Frontal cortex (tissue), 4 donors: ENCODE data around the gene HSPA1B. TPM values are rescaled to one million over a fixed set of nuclear protein-coding genes. Genes with fewer than 3 reads are reported as not detected.
A peak's percentile ranks its signal among the peaks of the same experiment; 100 is the strongest.
"Not testable (repeated sequence)": the region's sequence is repeated elsewhere in the genome, so short reads cannot be mapped to it uniquely, and the experiment has no call there.

ENCODE experiments used
- DNase-seq, 2 donors: peaks; one replicate each; pipeline ENCODE4 v3.0.0; 2012; ENCODE audit warnings: low spot score in 2 of 2
- FAIRE-seq: peaks from 2 replicates; lab custom pipeline; 2012; peaks lifted over from hg19 to GRCh38; lab: Jason Lieb, UNC
- total RNA-seq: library from RNA; depleted of rRNA; stranded (reverse); fragments of >200 nt; gene quantifications from one replicate; pipeline ENCODE4 v1.2.3, GENCODE V29; 2014
- donor health status: control.
- donor health status: control.
- donor health status: control.

Gene HSPA1B
- total RNA-seq = 180 TPM

DNA sequence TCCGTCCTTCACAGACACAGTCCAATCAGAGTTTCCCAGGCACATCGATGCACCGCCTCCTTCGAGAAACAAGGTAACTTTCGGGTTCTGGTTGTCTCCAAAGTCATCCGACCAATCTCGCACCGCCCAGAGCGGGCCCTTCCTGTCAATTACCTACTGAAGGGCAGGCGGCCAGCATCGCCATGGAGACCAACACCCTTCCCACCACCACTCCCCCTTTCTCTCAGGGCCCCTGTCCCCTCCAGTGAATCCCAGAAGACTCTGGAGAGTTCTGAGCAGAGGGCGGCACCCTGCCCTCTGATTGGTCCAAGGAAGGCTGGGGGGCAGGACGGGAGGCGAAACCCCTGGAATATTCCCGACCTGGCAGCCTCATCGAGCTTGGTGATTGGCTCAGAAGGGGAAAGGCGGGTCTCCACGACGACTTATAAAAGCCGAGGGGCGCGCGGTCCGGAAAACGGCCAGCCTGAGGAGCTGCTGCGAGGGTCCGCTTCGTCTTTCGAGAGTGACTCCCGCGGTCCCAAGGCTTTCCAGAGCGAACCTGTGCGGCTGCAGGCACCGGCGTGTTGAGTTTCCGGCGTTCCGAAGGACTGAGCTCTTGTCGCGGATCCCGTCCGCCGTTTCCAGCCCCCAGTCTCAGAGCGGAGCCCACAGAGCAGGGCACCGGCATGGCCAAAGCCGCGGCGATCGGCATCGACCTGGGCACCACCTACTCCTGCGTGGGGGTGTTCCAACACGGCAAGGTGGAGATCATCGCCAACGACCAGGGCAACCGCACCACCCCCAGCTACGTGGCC lies at the start of gene HSPA1B:
HSPA1B (plus strand) TSS at position 453 of the 794 bp plus-strand sequence; CDS start at position 666, 213 bp downstream.
- peak; percentile 92 for FAIRE-seq
- DNase-seq = peak; percentile 83 to 92

DNA sequence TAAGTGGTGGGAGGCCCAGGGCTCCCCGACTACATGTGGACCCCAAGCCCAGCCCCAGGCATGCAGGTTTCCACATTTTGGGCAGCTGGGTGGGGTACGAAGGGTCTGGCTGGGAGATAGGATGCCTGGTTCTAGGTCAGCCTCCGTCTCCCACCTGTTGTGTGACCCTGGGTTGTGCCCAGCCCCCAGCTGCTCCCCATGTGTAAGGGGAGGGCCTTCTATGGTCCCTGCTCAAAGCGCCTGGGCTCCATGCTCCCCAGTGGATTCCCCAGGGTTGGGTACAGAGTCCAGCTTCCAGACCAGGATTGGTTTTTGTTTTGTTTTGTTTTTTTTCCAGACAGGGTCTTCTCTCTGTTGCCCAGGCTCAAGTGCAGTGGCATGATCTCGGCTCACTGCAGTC lies 49.3 kb upstream of the HSPA1B start:
- DNase-seq = no peak
- FAIRE-seq = no peak

DNA sequence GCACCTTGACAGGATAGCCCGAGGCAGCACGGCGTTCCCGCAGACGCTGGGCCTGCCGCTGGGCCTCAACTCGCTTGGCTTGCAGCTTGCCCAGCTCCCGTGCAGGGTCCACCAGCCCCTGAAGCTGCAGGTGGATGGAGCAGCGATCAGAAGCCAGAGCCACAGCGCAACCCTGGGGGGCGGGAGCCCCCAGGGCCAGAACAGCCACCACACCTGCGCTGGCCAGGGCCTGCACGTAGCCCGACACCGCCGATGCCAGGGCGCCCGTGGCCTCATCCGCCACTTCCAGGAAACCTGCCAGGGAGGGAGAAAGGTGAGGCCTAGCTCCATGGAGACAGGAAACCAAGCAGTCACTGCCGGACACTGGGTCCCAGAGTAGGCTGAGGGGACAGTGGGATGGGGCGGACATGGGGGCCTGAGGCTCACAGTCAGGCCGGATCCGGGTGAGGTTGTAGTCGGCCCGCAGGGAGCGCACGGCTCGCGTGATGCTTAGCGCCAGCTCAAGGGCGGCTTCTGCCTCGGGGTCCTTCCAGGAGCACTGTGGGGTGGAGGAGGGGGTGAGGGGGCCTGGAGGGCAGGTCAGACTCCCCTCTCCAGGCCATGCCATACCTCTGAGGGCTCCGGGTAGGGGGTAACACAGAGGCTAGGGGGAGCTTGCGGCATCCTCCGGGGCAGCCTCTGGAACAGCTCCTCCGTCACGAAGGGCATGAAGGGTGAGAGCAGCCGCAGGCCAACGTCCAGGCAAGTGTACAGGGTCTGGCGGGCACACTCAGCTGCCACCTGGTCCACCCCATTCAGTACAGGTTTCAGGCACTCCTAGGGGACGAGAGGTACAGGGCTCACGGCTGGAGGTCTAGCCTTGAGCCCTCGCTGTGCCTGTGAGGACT lies 48.3 kb upstream of the HSPA1B start:
- FAIRE-seq = no peak
- DNase-seq = no peak

DNA sequence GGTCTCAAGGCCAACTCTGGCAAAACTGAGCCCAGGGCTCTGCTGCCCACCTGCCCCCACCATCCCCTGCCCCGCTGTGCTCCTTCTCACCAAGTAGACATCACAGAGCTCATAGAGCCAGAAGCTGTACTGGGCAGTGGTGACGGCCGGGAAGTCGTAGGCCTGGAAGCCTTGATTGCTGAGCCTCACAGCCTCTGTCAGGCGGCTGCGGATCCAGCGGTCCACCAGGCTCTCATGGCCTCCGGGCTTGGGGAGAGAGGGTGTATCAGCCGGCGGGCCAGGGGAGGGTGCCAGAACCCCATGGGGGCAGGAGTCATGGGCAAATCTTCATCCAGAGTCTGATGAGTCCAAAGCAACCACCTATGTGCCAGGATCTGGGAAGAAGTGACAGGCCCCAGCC lies 47.6 kb upstream of the HSPA1B start:
- no peak for FAIRE-seq
- DNase-seq = no peak

DNA sequence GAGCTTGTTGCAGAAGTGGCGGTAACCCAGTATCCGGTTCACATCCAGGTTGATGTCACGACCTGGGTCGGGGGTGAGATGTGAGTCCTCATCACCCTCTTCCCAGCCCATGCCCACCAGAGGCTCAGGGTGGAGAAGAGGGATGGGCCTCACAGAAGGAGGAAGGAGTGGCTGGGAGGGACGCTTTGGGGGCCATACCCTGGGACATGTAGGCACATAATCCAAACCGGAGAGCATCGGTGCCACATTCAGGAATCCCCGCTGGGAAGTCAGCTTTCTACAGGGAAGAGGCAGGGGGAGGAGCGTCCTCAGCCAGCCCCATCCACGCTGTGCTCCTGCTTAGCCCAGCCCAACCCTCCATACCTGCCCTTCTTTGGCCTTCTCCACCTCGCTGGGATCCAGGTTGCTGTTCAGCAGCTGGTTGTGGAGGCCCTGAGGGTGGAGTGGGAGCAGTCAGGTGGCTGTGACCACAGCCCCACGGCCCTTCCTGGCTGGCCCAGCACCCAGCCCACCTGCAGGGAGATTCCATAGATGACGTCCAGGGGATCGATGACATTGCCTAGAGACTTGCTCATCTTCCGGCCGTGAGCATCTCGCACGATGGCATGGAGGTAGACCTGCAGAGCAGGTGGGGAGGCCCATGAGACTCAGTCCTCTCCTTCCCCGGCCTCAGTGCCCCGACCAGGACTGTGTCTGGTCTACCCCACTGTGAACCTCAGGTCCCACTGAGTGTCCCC lies 46.9 kb upstream of the HSPA1B start:
- FAIRE-seq (no peak), DNase-seq (no peak)

DNA sequence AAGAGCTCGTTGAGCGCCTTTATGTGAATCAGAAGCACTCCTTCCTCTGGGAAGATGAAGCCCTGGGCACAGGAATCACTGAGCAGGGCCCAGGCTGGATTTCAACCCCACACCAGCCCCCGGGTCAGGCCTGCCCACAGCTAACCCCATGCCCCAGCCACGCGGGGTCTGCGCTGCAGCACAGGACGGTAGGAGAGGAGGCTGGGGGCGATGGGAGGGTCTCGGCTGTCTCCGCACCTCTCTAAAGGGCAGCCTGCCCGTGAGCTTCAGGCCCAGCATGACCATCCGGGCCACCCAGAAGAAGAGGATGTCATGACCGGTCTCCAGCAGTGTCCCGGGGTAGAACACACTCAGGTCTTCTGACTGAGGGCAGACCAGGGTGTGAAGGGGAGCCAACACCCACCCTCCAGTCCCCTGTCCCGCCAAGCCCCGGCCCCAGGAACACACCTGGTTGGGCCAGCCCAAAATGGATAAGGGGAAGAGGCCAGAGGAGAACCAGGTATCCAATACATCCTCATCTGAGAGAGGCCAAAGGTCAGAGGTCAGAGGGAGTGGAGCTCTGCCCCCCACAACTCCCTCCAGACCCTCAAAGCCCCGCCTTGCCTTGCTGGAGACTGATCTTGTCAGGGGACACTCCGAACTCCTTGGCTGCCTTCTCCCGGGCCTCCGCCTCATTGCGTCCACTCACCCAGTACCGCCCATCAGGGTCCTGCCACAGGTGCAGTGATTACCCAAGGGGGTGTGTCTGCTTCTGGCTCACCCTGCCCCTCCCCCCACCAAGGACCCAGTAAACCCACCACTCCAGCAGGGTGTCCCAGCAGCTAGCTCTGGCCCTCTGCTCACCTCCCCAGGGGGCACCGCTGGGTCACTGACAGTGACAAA lies 46.1 kb upstream of the HSPA1B start:
- no peak for FAIRE-seq
- DNase-seq = no peak

DNA sequence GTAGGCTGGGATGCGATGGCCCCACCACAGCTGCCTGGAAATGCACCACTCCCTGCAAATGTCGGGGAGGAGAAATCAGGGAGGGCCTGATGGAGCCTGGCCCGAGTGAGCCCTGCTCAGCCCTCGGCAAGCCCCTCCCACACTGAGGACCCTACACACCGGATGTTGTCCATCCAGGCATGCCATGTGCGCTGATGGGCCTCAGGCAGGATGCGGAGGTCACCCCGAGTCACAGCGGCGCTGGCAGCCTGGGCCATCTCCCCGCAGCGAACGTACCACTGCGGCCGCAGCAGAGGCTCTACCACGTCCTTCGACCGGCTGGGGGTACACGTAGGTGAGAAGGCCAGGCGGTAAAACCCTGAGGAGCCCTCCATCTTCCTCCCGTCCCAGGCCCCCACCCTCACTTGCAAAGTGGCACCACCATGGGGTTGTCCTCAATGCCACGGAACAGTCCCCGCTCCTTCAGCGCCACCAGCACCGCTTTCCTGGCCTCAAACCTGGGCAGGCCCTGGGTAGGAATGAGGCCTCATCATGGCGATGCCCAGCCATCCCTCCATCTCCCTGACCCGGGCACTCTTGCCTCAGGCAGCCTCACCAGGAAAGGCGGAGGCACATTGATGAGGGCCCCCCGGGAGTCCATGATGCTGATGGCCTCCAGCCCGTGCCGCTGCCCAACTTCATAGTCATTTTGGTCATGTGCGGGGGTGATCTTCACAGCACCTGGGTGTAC lies 45.2 kb upstream of the HSPA1B start:
- FAIRE-seq = no peak
- no peak for DNase-seq

DNA sequence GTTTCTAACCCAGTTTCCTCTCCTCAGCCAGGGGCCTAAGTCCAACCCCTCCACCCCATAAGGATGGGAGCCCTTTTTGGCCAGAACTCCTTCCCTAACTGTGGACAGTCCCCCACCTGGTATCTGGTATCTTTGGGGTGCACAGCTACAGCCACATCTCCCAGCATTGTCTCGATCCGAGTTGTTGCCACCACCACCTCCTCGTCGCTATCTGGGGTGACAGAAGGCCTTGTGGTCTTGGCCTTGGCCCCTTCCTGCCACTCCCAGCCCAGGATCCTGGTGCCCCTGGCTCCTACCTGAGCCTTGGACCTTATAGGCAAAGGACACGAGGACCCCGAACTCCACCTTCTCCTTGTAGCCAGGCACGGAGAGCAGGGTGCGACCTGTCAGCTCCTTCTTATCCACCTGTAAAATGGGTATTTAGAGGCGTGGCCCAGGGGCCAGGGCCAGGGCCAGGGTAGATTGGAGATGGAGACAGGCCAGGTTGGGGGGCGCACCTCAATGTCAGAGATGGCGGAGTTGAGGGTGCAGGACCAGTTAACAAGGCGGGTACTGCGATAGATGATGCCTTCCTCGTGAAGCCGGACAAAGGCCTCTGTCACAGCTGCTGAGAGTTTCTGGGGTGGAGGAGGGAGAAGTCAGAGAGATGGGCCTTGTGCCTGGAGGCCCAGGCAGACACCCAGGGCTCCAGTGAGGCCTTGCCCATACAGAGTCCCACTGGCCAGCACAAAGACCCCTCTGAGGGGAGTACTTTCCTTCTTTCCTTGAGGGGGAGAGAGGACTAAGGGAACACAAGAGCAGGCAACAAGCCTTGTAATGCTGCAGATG lies 43.2 kb upstream of the HSPA1B start:
- DNase-seq (no peak), FAIRE-seq (no peak)

DNA sequence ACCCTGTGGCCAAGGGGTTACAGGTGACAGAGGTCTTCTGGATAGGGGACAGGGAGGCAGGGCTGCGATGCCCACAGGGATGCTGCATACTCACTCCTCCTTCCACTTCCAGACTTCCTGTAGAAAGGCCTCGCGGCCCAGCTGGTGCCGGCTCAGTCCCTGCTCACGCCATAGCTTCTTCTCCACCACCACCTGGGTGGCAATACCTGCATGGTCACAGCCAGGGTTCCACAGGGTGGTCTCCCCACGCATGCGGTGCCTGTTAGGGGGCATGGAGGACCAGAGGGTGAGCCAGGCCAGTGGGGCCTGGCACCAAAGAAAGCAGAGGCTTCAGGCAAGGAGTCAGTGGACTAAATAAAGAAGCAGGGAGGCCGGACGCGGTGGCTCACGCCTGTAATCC lies 42.1 kb upstream of the HSPA1B start:
- FAIRE-seq (no peak), DNase-seq (no peak)

DNA sequence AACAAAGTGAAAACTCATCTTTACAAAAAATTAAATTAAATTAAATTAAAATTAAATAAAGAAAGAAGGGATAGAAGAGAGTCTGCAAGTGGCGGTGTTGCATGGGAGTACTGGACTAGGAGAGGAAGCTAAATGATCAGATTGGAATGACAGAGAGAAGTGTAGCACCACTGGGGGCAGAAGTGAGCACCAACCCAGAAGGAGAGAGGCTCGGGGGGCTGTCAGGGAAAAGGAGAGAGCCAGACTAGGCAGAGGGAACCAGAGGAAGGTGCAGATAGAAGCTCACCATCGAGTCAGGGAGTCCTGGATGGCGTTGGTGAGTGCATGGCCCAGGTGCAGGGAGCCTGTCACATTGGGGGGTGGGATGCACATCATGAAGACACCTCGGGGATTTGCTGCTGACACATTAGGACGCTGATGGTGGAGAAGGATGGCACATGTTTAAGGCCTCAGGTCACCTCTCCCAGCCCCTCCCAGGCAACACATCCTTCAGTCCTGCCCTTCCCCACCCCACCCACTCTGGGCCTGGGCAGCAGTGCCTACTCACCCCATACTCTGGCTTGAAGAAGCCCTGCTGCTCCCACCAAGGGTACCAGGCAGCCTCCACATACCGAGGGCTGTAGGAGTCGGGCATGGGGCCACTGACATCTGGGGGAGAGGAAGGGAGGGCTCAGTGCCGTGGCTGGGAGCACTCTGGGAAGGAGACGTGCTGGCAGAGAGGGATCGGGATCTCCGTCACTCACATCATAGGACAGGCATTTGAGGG lies 36.0 kb upstream of the HSPA1B start:
- peak; percentile 45 to 71 for DNase-seq
- no peak for FAIRE-seq

DNA sequence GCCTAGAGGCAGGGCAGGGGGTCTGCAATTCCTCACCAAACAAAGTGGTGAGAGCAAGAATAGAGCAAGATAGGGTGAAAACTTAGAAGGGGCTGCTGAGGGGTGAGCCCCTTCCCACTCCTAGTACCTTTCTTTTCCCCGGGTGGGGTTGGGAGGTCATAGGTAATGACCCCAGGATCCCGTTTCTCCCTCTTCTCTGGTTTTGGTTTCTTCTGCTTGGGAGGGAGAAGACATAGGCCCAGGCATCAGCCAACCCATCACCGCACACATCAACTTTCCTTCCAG lies 35.5 kb upstream of the HSPA1B start:
- FAIRE-seq = no peak

DNA sequence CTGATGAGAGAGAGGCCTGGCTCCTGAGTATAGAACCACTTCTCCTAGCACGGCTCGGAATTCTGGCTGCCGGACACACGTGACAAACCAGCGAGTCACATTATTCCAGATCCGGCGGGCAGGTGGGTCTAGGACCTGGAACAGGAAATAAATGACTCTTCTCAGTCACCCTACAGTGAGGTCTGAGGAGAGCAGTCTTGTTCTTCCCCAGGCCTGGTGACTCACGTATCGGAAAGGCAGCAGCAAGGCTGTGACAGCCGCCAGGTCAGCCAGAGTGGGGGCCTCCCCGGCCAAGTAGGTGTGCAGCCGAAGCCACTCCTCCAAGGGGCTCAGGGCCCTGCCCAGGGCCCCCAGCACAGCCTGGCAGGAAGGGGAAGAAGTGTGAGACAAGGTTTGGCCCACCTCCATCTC lies 34.8 kb upstream of the HSPA1B start:
- DNase-seq = peak in 1 of 2 donors; percentile 16
- no peak for FAIRE-seq

More for the DNA sequence above, 35.5 kb upstream of the HSPA1B start:
- peak in 1 of 2 donors; percentile 6 for DNase-seq

DNA sequence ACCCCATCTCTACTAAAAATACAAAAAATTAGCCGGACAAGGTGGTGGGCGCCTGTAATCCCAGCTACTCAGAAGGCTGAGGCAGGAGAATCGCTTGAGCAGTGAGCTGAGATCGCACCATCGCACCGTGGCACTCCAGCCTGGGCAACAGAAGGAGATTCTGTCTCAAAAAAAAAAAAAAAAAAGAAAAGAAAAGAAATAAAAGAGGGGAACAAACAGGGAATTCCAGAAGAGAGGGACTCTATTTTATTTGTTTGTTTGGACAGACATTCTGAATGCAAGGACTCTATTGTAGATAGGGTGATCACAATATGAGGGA lies 33.7 kb upstream of the HSPA1B start:
- not testable (repeated sequence) for FAIRE-seq

DNA sequence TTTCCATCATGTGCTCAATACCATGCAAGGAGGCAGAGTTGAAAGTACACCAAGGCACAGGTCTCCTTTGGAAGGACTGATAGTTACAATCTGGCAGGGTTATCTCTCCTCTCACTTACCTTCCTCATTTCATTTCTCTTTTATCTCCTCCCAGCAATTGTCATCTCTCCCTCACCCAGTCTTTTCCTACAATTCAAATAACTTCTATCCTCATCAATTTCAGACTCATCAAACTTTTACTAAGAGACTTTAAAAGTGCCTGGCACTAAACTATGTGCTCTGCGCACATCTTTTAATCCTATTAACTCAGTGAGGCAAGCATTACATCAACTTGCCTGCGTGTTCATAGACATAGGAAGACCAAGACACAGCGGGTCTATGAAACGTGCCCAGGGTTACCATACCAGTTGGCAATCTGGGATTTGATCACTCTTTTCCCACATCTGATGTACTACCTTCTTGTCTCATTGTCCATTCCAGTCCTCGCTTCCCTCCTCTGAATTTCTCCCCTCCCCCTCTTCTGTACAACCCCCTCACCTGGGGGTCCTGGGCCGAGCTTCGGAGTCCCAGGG lies 33.2 kb upstream of the HSPA1B start:
- FAIRE-seq = no peak
- DNase-seq = peak; percentile 38

More for the DNA sequence above, 33.7 kb upstream of the HSPA1B start:
- DNase-seq = not testable (repeated sequence)

DNA sequence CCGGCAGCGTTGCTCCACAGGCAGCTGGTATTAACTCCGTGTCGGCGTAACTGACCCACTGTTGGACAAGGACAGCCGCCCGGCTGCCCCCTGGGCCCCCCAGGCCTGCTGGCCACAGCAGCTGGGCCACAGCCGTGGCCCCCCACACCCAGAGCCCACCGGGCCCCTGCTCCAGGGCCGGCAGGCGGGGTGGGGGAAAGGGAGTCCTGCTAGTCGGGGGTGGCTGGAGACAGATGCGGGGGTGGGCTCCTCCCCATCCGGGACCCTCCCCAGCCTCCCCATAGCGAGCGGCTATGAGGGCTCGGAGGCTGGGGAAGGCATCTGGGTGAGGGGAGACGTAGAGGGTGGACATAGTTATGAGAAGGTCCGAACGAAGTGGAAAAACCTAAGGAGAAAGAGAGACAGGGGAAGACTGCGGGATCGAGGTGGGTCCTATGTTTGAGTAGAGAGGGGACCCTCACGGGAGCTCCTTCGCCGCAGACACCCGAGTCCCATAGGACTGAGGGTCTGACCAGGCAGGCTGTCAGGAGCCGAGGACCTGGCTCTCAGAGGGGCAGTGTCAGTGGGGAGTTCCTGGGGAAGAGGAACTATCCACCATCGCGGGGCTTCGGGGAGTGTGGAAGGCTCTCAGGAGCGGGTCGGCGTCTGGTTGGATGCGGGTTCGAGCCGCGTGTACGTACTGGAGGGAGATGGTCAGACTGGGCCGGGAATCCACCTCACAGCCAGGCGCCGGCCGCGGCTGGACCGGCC lies 32.5 kb upstream of the HSPA1B start:
- no peak for FAIRE-seq
- peak in 1 of 2 donors; percentile 74 for DNase-seq

DNA sequence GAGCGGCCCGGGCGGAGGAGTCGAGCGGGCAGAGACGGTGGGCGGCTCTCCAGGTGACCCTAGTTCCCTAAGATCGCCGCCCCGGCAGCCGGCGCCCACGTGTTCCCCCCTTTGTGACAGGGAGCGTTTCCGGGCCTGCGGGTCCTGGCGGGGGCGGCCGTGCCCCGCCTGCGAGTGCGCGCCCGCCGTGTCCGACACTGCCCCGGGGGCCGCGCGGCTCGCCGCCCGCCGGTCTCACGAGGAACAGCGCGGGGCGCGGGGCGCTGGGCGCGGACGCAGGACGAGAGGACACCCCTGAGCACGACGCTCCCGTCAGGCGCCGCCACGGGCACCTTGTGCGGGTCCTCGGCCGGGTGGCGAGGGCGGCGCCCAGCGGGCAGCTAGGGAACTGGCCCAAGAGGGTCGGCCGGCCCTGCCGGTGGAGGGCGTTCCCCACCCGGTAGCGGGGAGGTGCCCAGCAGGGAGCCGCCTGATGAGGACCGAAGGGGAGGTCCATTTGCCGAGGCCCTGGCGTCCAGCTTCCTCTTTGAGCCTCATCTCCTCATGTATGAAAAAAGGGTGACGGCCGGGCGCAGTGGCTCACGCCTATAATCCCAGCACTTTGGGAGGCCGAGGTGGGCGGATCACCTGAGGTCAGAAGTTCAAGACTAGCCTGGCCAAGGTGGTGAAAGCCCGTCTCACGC lies 31.8 kb upstream of the HSPA1B start, which contains the start of gene VARS1:
VARS1 (minus strand) TSS at position 137 of the 683 bp plus-strand sequence. CDS start 535 bp downstream, outside the sequence.
- FAIRE-seq (no peak), DNase-seq (peak; percentile 95 to 96)
